Central memory CD8-positive, alpha-beta T cell (primary cell): ENCODE measurements around the gene ATP1A1.

Experiments used
- ATAC-seq: fragments of 150-1000 bp; cut with Tn5 transposase; replicated peaks from 2 replicates; pipeline ENCODE4 v1.10.0; 2022; ENCODE audit warnings: mild to moderate bottlenecking, moderate FRiP score, moderate number of reproducible peaks; ENCODE audit not compliant: poor library complexity, severe bottlenecking; ENCODE audit errors: extremely low read depth
- DNase-seq, 2 donors: peaks; one replicate each; pipeline ENCODE4 v3.0.0; 2021; ENCODE audit warnings: low spot score in 2 of 2
- H3K27ac Mint-ChIP-seq: one replicate; pipeline ENCODE4 v1.8.0; 2022; ENCODE audit warnings: low read depth, mild to moderate bottlenecking, moderate library complexity, mixed read lengths
- H3K27me3 Mint-ChIP-seq: one replicate; pipeline ENCODE4 v1.8.0; 2022; ENCODE audit warnings: mixed read lengths
- H3K36me3 Mint-ChIP-seq: one replicate; pipeline ENCODE4 v1.8.0; 2022; ENCODE audit warnings: mild to moderate bottlenecking, moderate library complexity, mixed read lengths; ENCODE audit not compliant: insufficient read depth
- H3K4me1 Mint-ChIP-seq: one replicate; pipeline ENCODE4 v1.8.0; 2022; ENCODE audit warnings: mixed read lengths
- H3K4me3 Mint-ChIP-seq: one replicate; pipeline ENCODE4 v1.8.0; 2022; ENCODE audit warnings: mild to moderate bottlenecking, moderate library complexity, mixed read lengths
- H3K9me3 Mint-ChIP-seq: one replicate; pipeline ENCODE4 v1.8.0; 2022; ENCODE audit warnings: mixed read lengths

The ATP1A1 gene

GRCh38 chr1:116405241-116406135, 32.4 kb downstream of the ATP1A1 start:
- ATAC-seq: no peak
- no peak overlapping the region for H3K4me3 Mint-ChIP-seq
- H3K27me3 Mint-ChIP-seq: no peaks in the 10 kb centered on the region
- peaks cover 31% of the 10 kb centered on the region for H3K4me1 Mint-ChIP-seq
- no peak for DNase-seq
- no peaks in the 10 kb centered on the region for H3K9me3 Mint-ChIP-seq
- H3K36me3 Mint-ChIP-seq: peaks cover 59% of the 10 kb centered on the region
- peak overlapping the region; percentile 45 for H3K27ac Mint-ChIP-seq

- H3K4me1 Mint-ChIP-seq: peaks cover 20% of the 10 kb centered on the region
- H3K4me3 Mint-ChIP-seq: no peak overlapping the region
- DNase-seq (no peak), ATAC-seq (no peak)
- peaks cover 47% of the 10 kb centered on the region for H3K36me3 Mint-ChIP-seq
- H3K9me3 Mint-ChIP-seq: no peaks in the 10 kb centered on the region
- no peak overlapping the region for H3K27ac Mint-ChIP-seq
- H3K27me3 Mint-ChIP-seq: no peaks in the 10 kb centered on the region
Observed at GRCh38 chr1:116407033-116407432, 34.0 kb downstream of the ATP1A1 start.

GRCh38 chr1:116408193-116408592, 35.1 kb downstream of the ATP1A1 start:
- ATAC-seq (no peak), DNase-seq (no peak)
- Mint-ChIP-seq H3K36me3 (peaks cover 36% of the 10 kb centered on the region), H3K4me3 (no peak overlapping the region), H3K9me3 (no peaks in the 10 kb centered on the region), H3K4me1 (peaks cover 16% of the 10 kb centered on the region), H3K27me3 (no peaks in the 10 kb centered on the region), H3K27ac (no peak overlapping the region)

GRCh38 chr1:116408803-116409720, 36.0 kb downstream of the ATP1A1 start:
- peaks cover 30% of the 10 kb centered on the region for H3K36me3 Mint-ChIP-seq
- DNase-seq: no peak
- peaks cover 17% of the 10 kb centered on the region for H3K4me1 Mint-ChIP-seq
- ATAC-seq: no peak
- H3K27ac Mint-ChIP-seq: no peak overlapping the region
- no peaks in the 10 kb centered on the region for H3K27me3 Mint-ChIP-seq
- H3K4me3 Mint-ChIP-seq: no peak overlapping the region
- no peaks in the 10 kb centered on the region for H3K9me3 Mint-ChIP-seq

GRCh38 chr1:116409751-116410191, 36.7 kb downstream of the ATP1A1 start:
- no peak for DNase-seq
- H3K4me1 Mint-ChIP-seq: peaks cover 18% of the 10 kb centered on the region
- no peak overlapping the region for H3K4me3 Mint-ChIP-seq
- peaks cover 24% of the 10 kb centered on the region for H3K36me3 Mint-ChIP-seq
- no peaks in the 10 kb centered on the region for H3K9me3 Mint-ChIP-seq
- H3K27me3 Mint-ChIP-seq: no peaks in the 10 kb centered on the region
- H3K27ac Mint-ChIP-seq: no peak overlapping the region
- no peak for ATAC-seq

GRCh38 chr1:116411784-116412479, 38.9 kb downstream of the ATP1A1 start:
- H3K4me3 Mint-ChIP-seq: no peak overlapping the region
- no peaks in the 10 kb centered on the region for H3K27me3 Mint-ChIP-seq
- ATAC-seq (no peak), DNase-seq (no peak)
- no peak overlapping the region for H3K27ac Mint-ChIP-seq
- H3K36me3 Mint-ChIP-seq: peaks cover 7% of the 10 kb centered on the region
- no peaks in the 10 kb centered on the region for H3K9me3 Mint-ChIP-seq
- peaks cover 28% of the 10 kb centered on the region for H3K4me1 Mint-ChIP-seq

- DNase-seq (no peak), ATAC-seq (no peak)
- Mint-ChIP-seq H3K9me3 (no peaks in the 10 kb centered on the region), H3K4me3 (no peak overlapping the region), H3K27ac (no peak overlapping the region), H3K36me3 (peaks cover 6% of the 10 kb centered on the region), H3K4me1 (peaks cover 30% of the 10 kb centered on the region), H3K27me3 (no peaks in the 10 kb centered on the region)
Observed at GRCh38 chr1:116412480-116412798, 39.4 kb downstream of the ATP1A1 start.

- Mint-ChIP-seq H3K27me3 (no peaks in the 10 kb centered on the region), H3K4me1 (peaks cover 30% of the 10 kb centered on the region), H3K4me3 (no peak overlapping the region), H3K9me3 (no peaks in the 10 kb centered on the region), H3K27ac (no peak overlapping the region), H3K36me3 (peaks cover 2% of the 10 kb centered on the region)
- ATAC-seq (no peak), DNase-seq (no peak)
Observed at GRCh38 chr1:116412898-116413297, 39.9 kb downstream of the ATP1A1 start.

GRCh38 chr1:116413414-116413813, 40.4 kb downstream of the ATP1A1 start:
- ATAC-seq (no peak), DNase-seq (no peak)
- H3K36me3 Mint-ChIP-seq: peaks cover 7% of the 10 kb centered on the region
- H3K27me3 Mint-ChIP-seq: no peaks in the 10 kb centered on the region
- H3K9me3 Mint-ChIP-seq: no peaks in the 10 kb centered on the region
- no peak overlapping the region for H3K27ac Mint-ChIP-seq
- peaks cover 32% of the 10 kb centered on the region for H3K4me1 Mint-ChIP-seq
- no peak overlapping the region for H3K4me3 Mint-ChIP-seq

- ATAC-seq: no peak
- peaks cover 13% of the 10 kb centered on the region for H3K36me3 Mint-ChIP-seq
- H3K4me1 Mint-ChIP-seq: peaks cover 32% of the 10 kb centered on the region
Observed at GRCh38 chr1:116414364-116414763, 41.3 kb downstream of the ATP1A1 start.

GRCh38 chr1:116415200-116415698, 42.2 kb downstream of the ATP1A1 start:
- Mint-ChIP-seq H3K36me3 (peaks cover 14% of the 10 kb centered on the region), H3K9me3 (no peaks in the 10 kb centered on the region), H3K4me1 (peaks cover 32% of the 10 kb centered on the region), H3K27ac (no peak overlapping the region), H3K27me3 (no peaks in the 10 kb centered on the region), H3K4me3 (no peak overlapping the region)
- DNase-seq (no peak), ATAC-seq (no peak)

More at GRCh38 chr1:116414364-116414763, 41.3 kb downstream of the ATP1A1 start:
- no peaks in the 10 kb centered on the region for H3K9me3 Mint-ChIP-seq
- H3K27ac Mint-ChIP-seq: no peak overlapping the region
- no peak for DNase-seq
- H3K4me3 Mint-ChIP-seq: no peak overlapping the region
- no peaks in the 10 kb centered on the region for H3K27me3 Mint-ChIP-seq
